SK-N-SH (cell line): Measurements from ENCODE around the gene PSG4.
"Not testable (repeated sequence)": the region's sequence is repeated elsewhere in the genome, so short reads cannot be mapped to it uniquely, and the experiment has no call there.

Experiments
- ELF1 ChIP-seq: IDR thresholded peaks from 2 replicates; pipeline ENCODE4 v1.4.0; 2012
- MAX ChIP-seq: IDR thresholded peaks from 2 replicates; pipeline ENCODE4 v1.4.0; 2012; ENCODE audit warnings: low read depth
- MXI1 ChIP-seq: IDR thresholded peaks from 2 replicates; pipeline ENCODE4 v1.6.1; 2012; ENCODE audit warnings: mild to moderate bottlenecking, low read depth, low read length, improper control_type of control experiment
- POLR2AphosphoS5 ChIP-seq: IDR thresholded peaks from 2 replicates; pipeline ENCODE4 v1.6.1; 2012; ENCODE audit warnings: low read depth, low read length
- RCOR1 ChIP-seq: fragments of 150-350 bp; IDR thresholded peaks from 2 replicates; pipeline ENCODE4 v1.6.1; 2017; ENCODE audit warnings: antibody characterized with exemption, low read length
- TAF1 ChIP-seq: IDR thresholded peaks from 2 replicates; pipeline ENCODE4 v1.6.1; 2012; ENCODE audit warnings: low read depth, mild to moderate bottlenecking, low read length, moderate library complexity, borderline replicate concordance
- USF1 ChIP-seq: IDR thresholded peaks from 2 replicates; pipeline ENCODE4 v1.4.0; 2012; ENCODE audit warnings: low read depth, borderline replicate concordance
- YY1 ChIP-seq: IDR thresholded peaks from 2 replicates; pipeline ENCODE4 v1.4.0; 2012; ENCODE audit warnings: low read depth, mild to moderate bottlenecking
- TF ChIP-seq, protein P1 (sequence below): fragments of 200-600 bp; sonication (generic); IDR thresholded peaks from 2 replicates; pipeline ENCODE4 v1.6.1; 2017; ENCODE audit warnings: antibody characterized with exemption, mild to moderate bottlenecking, moderate library complexity
- TF ChIP-seq, protein P2 (sequence below): IDR thresholded peaks from 2 replicates; pipeline ENCODE4 v1.6.1; 2012; ENCODE audit warnings: mild to moderate bottlenecking, low read depth, low read length, moderate library complexity
- TF ChIP-seq, protein P3 (sequence below): fragments of 150-350 bp; IDR thresholded peaks from 2 replicates; pipeline ENCODE4 v1.6.1; 2017; ENCODE audit warnings: antibody characterized with exemption, low read length, low read depth, borderline replicate concordance

DNA sequence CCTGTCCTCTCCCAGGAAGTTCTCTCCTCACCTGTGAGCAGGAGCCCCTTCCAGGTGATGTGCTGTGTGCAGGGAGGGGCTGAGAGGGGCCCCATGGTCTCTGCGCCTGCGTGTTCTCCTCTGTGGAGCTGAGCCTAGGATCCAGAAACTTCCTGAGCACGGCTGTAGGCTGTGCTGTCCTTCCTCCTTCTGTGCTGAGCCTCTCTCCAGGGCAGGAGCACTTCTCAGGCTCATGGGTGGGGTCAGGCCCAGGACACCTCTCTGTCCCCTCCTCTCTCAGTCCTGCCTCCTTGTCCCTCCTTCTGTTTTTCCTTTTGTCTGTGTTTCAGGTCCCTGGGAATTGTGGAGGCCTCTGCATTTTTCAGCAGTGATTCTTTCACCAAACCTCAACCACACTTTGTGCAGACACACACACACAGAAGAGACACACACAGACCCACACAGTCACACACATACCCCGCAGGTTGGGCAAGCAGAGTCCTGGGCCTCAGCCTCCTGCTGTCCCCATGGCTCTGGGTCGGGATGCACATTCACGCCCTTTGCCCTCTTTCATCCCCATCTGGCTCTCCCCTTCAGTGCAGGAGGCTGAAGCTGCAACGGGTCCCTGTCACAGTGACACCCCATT, 19.0 kb downstream of the PSG4 start, which contains the start of gene PSG5:
- TF ChIP-seq MAX, POLR2AphosphoS5, ELF1, RCOR1, MXI1, TAF1, YY1, USF1: not testable (repeated sequence)
- TF ChIP-seq, protein P1, sequence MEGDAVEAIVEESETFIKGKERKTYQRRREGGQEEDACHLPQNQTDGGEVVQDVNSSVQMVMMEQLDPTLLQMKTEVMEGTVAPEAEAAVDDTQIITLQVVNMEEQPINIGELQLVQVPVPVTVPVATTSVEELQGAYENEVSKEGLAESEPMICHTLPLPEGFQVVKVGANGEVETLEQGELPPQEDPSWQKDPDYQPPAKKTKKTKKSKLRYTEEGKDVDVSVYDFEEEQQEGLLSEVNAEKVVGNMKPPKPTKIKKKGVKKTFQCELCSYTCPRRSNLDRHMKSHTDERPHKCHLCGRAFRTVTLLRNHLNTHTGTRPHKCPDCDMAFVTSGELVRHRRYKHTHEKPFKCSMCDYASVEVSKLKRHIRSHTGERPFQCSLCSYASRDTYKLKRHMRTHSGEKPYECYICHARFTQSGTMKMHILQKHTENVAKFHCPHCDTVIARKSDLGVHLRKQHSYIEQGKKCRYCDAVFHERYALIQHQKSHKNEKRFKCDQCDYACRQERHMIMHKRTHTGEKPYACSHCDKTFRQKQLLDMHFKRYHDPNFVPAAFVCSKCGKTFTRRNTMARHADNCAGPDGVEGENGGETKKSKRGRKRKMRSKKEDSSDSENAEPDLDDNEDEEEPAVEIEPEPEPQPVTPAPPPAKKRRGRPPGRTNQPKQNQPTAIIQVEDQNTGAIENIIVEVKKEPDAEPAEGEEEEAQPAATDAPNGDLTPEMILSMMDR, result not testable (repeated sequence)
- TF ChIP-seq, protein P2, sequence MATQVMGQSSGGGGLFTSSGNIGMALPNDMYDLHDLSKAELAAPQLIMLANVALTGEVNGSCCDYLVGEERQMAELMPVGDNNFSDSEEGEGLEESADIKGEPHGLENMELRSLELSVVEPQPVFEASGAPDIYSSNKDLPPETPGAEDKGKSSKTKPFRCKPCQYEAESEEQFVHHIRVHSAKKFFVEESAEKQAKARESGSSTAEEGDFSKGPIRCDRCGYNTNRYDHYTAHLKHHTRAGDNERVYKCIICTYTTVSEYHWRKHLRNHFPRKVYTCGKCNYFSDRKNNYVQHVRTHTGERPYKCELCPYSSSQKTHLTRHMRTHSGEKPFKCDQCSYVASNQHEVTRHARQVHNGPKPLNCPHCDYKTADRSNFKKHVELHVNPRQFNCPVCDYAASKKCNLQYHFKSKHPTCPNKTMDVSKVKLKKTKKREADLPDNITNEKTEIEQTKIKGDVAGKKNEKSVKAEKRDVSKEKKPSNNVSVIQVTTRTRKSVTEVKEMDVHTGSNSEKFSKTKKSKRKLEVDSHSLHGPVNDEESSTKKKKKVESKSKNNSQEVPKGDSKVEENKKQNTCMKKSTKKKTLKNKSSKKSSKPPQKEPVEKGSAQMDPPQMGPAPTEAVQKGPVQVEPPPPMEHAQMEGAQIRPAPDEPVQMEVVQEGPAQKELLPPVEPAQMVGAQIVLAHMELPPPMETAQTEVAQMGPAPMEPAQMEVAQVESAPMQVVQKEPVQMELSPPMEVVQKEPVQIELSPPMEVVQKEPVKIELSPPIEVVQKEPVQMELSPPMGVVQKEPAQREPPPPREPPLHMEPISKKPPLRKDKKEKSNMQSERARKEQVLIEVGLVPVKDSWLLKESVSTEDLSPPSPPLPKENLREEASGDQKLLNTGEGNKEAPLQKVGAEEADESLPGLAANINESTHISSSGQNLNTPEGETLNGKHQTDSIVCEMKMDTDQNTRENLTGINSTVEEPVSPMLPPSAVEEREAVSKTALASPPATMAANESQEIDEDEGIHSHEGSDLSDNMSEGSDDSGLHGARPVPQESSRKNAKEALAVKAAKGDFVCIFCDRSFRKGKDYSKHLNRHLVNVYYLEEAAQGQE, result not testable (repeated sequence)
- TF ChIP-seq, protein P3, sequence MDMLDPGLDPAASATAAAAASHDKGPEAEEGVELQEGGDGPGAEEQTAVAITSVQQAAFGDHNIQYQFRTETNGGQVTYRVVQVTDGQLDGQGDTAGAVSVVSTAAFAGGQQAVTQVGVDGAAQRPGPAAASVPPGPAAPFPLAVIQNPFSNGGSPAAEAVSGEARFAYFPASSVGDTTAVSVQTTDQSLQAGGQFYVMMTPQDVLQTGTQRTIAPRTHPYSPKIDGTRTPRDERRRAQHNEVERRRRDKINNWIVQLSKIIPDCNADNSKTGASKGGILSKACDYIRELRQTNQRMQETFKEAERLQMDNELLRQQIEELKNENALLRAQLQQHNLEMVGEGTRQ, result not testable (repeated sequence)
